NCI-H2171 treated with DMSO at 0.1 percent for 48 hours (cell line): ENCODE data around the gene SLC7A9.
"Not testable (repeated sequence)": the region's sequence is repeated elsewhere in the genome, so short reads cannot be mapped to it uniquely, and the experiment has no call there.

Experiments
- DNase-seq: peaks from one replicate; lab custom pipeline; 2025; lab: John Stamatoyannopoulos, UW

The SLC7A9 gene

DNA sequence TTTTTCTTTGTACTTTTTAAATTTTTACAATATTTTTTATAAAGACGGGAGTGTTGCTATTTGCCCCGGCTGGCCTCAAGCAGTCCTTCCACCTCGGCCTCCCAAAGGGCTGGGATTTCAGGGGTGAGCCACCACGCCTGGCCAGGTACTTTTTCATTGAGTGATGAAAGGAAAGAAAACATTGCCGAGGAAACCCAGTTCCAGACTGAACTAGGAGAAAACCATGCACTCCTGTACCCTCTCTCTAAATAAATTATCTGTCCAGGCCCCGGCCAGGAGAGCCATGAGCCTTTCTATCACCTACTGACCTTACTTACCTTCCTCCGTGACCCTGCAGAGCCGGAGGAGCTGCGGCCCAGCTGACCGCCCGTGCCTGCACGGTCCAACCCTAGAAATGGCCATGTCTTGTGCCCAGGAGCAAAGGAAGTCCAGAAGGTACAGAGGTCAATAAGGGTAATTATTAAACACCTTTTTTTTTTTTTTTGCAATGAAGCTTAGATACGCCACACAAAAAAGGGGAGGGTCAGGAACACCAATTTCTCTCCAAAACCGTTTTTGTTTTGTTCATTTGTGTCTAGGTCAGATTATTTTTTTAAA, at the start of gene SLC7A9:
TSS of gene SLC7A9 (minus strand) at position 399 of the 597 bp plus-strand sequence. CDS start 1,233 bp downstream, outside the sequence.
- DNase-seq: no peak

GRCh38 chr19:32919365-32919764, 49.8 kb upstream of the SLC7A9 start:
- no peak for DNase-seq

- no peak for DNase-seq
These were observed 48.0 kb upstream of the SLC7A9 start for GRCh38 chr19:32917616-32917996.

DNA sequence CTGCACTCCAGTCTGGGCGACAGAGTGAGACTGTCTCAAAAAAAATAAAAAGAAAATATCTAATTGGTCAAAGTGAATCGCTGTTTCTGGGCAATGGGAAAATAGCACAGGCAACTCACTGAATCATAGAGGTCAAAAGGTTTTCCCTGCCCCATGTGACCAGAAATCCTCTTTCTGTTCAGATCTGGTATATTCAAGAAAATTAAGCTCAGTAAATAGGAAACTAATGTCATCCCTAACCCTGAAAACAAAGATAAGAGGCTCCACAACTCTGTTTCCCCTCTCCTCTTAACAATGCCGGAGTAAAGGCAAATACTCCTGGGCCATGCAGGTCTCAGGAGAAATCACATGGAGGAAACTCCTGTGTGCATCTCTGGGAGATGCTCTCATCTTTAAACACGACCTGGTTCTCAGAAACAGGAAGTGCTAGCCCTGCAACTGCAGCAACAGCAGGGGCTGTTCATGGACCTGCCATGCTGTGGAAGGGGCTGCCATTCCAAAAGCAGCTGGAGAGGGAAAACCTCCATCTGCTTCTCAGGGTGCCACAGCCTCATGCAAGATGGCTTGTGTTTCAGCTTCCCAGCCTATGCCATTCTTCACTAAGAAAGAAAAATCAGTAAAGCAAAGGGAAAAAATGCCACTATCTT, 47.5 kb upstream of the SLC7A9 start:
- DNase-seq: peak; percentile 17

DNA sequence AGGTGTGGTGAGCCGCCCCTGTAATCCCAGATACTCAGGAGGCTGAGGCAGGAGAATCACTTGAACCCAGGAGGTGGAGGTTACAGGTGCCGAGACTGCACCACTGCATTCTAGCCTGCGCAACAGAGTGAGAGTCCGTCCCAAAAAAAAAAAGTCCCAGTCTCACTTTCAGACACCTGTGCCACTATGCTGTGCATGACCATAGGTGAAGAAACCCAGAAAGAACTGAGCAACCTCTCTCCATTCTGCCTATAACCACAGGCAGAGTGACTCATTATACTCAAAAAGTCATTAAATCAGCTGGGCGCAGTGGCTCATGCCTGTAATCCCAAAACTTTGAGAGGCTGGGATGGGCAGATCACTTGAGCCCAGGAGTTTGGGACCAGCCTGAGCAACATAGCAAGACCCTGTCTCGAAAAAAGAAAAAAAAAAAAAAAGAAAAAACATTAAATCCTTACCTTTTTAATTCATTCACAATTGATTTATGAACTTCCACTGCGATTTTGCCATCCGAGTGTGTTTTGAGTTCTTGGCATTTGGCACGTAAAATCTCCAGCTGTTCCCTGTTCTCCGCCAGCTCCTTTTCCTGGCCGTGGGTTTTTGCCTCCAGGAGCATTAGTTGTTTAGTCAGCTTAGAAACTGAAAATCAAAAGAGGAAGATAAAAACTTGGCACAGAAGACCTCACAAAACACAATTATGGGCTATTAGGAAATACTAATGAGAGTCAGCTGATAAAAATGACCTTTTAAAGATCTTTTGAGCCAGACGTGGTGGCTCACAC, 45.5 kb upstream of the SLC7A9 start:
- DNase-seq: no peak

DNA sequence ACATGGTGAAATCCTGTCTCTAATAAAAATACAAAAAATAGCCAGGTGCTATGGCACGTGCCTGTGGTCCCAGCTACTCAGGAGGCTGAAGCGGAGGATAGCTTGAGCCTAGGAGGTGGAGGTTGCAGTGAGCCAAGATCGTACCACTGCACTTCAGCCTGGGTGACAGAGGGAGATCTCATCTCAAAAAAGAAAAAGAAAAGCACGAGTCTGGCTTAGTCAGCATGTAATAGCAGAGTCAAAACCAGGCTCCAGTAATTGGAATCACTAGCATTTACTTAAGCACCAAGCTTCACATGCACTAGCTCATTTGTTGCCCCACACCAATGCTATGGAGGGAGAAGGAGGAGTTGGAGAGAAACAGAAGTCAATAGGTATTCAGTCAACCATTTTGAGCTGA, 41.9 kb upstream of the SLC7A9 start:
- no peak for DNase-seq

DNA sequence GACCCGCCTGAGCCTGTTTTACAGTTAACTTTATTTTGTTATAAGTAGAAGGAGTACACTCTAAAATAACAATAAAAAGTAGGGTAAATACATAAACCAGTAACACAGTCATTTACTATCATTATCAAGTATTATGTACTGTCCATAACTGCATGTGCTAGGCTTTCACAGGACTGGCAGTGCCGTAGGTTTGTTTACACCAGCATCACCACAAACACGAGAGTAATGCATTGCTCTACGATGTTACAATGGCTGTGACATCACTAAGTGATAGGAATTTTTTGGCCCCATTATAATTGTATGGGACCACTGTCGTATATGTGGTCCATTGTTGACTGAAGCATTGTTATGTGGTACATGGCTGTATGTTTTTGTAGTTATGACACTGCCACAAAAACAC, 41.3 kb upstream of the SLC7A9 start:
- DNase-seq: no peak

- no peak for DNase-seq
These were observed 40.5 kb upstream of the SLC7A9 start for GRCh38 chr19:32910094-32910493.

GRCh38 chr19:32909257-32909656, 39.7 kb upstream of the SLC7A9 start:
- DNase-seq: no peak

GRCh38 chr19:32908641-32909190, 39.1 kb upstream of the SLC7A9 start:
- no peak for DNase-seq

DNA sequence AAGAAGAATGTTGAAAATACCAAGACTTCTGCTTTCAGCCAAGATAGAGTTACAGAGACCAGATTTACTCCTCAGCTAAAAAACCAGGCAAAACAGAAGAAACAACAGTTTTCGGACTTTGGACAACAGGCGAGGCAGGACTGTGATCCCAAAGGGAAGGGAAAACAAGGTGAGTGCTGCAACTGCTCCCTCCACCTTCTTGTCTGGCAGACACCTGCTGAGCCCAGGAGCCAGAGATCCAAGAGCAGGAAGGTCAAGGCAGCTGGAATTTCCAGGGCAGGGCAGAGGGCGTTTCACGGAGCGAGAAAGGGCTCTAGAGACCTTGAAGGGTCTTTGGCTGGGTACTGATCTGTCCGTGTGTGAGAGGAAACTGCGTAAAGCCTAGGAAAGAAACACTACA, 32.9 kb upstream of the SLC7A9 start:
- no peak for DNase-seq

GRCh38 chr19:32901504-32902161, 32.1 kb upstream of the SLC7A9 start:
- no peak for DNase-seq

DNA sequence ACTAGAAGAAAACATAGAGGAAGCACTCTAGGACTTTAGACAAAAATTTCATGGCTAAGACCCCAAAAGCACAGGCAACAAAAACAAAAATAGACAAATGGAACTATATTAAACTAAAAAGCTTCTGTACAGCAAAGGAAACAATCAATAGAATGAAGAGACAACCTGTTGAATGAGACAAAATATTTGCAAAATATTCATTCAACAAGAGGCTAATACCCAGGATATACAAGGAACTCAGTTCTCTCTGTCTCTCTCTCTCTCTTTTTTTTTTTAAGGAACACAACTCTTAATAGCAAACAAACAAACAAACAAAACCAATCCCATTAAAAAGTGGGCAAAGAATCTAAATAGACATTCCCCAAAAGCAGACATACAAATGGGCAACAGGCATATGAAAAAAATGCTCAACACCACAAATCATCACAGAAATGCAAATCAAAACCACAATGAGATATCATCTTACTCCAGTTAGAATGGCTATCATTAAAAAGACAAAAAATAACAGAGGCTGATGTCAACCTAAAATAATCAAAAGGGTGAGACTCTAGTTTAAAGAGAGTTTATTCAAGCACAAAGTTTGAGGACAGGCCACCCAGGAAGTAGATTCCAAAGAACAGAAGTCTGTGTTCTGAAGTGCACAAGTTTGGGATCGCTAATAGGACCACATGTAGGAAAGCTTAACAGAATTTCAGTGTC, 27.1 kb upstream of the SLC7A9 start:
- no peak for DNase-seq

DNA sequence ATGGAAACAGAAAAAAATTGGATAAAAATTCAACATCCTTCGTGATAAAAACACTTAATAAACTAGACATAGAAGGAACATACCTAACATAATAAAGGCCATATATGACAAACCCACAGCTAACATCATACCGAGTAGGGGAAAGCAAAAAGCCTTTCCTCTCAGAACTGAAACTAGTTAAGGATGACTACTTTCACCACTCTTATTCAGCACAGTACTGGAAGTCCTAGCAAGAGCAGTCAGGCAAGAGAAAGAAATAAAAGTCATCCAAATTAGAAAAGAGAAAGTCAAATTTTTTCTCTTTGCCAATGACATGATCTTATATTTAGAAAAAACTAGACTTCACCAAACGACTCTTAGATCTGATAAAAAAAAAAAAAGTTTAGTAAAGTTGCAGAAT, 25.8 kb upstream of the SLC7A9 start:
- DNase-seq: no peak

DNA sequence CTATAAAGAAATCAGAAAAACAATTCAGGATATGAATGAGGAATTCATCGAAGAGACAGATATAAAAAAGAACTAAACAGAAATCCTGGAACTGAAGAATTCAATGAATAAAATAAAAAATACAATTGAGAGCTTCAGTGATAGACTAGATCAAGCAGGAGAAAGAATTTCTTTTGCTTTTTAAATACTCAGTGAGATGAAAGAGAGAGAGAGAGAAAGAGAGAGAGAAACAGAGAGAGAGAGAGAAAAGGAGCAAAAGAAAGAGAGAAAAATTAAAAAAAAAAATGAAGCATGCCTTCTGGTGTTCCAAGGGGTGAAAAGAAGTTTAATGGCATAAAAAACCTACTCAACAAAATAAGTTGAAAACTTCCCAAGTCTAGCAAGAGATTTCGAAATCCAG, 22.0 kb upstream of the SLC7A9 start:
- DNase-seq: no peak

DNA sequence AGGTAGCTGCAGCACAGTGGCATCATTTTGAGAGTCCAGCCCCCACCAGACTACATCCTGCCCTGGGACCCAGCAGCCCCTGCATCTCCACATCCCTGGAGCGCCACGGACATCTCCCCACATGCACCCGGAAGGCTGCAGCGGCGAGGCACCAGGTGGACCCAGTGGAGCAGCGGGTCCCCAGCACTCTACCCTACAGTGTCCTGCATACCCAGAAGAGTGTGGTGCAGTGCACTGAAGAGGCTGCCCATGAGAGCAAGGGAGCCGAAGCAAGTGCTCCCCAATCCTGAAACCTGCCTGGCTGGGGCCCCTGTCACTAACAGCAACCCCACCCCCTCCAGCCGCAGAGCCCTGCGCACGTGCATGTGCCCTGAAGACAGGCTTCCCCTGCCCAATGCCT, 21.3 kb upstream of the SLC7A9 start:
- DNase-seq: no peak

- no peak for DNase-seq
These were observed 20.8 kb upstream of the SLC7A9 start for GRCh38 chr19:32890326-32890725.

DNA sequence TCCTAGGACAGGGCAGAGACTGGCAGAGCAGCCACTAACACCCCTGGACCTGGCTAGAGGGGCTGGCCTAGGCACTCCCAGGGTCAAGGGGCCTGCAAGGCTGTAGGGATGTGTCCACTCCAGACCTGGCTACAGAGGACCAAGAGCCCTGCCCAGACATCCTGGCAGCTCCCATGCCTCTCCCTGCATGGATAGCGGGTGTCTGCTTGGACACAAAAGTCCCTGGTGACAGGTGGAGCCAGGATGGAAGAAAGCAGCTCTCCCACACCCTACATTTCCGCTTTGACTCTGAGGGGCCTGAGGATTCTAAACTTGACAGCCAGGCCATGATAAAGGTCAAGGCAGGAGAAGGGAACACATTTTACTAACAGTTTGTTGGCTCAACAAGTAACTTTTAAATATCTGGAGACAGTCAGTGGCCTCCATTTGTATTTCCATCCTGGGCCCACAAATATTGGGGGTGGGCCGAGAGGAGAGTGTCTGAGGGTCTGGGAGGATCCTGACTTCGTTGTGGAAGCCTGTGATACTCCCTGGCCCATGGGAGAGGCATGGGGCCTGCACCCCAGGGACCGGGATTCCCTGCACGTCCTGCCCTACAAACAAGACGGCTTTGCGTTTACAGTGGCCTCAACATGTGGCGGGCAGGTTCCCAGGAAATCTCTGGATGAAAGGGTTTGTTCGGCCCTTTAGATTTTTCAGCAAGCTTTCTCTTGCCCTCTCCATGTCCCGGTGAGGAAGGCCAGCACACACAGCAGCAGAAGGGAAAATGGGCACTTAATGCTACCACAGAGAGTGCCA, 19.8 kb upstream of the SLC7A9 start:
- DNase-seq: no peak

- no peak for DNase-seq
These were observed 18.1 kb upstream of the SLC7A9 start for GRCh38 chr19:32887572-32888215.

- no peak for DNase-seq
These were observed 16.7 kb upstream of the SLC7A9 start for GRCh38 chr19:32886241-32886640.

DNA sequence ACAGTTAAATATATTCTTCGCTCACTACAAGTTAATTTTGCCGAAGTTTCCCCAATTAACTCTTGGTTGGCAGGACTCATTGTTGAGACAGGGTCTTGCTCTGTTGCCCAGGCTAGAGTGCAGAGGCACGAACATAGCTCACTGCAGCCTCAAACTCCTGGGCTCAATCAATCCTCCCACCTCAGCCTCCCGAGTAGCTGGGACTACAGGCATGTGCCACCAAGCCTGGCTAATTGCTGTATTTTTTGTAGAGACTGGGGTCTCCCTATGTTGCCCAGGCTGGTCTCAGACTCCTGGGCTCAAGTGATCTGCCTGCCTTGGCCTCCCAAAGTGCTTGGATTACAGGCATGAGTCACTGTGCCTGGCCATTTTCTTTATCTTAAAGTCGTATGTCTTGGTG, 15.7 kb upstream of the SLC7A9 start:
- DNase-seq: not testable (repeated sequence)
